Thyroid gland (tissue), 4 donors: ENCODE measurements around the gene INHBA. TPM values are rescaled to one million over a fixed set of nuclear protein-coding genes. Genes with fewer than 3 reads are reported as not detected.

Source experiments
- DNase-seq, 2 donors: peaks; one replicate each; pipeline ENCODE4 v3.0.0-alpha.2; 2019
- H3K27ac ChIP-seq, 3 donors: fragments of 200-600 bp; sonication (generic); 1 replicate in 2 of 3; 2 replicates in 1 of 3; pipeline ENCODE4 v1.5.1; 2016 to 2019; ENCODE audit warnings: mild to moderate bottlenecking in 1 of 3, moderate library complexity in 1 of 3
- H3K27me3 ChIP-seq: fragments of 200-600 bp; sonication (generic); one replicate; pipeline ENCODE4 v1.5.1; 2019
- H3K36me3 ChIP-seq, 2 donors: fragments of 200-600 bp; sonication (generic); one replicate each; pipeline ENCODE4 v1.5.1; 2016 to 2019
- H3K4me1 ChIP-seq, 2 donors: fragments of 200-600 bp; sonication (generic); one replicate each; pipeline ENCODE4 v1.5.1; 2017 to 2019
- H3K4me3 ChIP-seq, 3 donors: fragments of 200-600 bp; sonication (generic); replicated peaks in 1 of 3; 1 replicate in 2 of 3; 2 replicates in 1 of 3; pipeline ENCODE4 v1.5.1; 2016; ENCODE audit warnings: mild to moderate bottlenecking in 1 of 3
- H3K9me3 ChIP-seq: fragments of 200-600 bp; sonication (generic); one replicate; pipeline ENCODE4 v1.5.1; 2017
- CTCF ChIP-seq, 6 experiments: fragments of 200-600 bp in 3 of 6; fragments of 450-650 bp in 3 of 6; sonication (generic) in 3 of 6; IDR thresholded peaks; one replicate each; pipeline ENCODE4 v1.5.1; 2016 to 2019; ENCODE audit warnings: antibody characterized with exemption in 6 of 6, mild to moderate bottlenecking in 2 of 6, inconsistent platforms in 1 of 6, moderate library complexity in 1 of 6
- POLR2A ChIP-seq, 2 donors: fragments of 450-650 bp; IDR thresholded peaks; one replicate each; pipeline ENCODE4 v1.6.1; 2017; ENCODE audit warnings: antibody characterized with exemption in 2 of 2, mild to moderate bottlenecking in 2 of 2, moderate library complexity in 1 of 2
- WGBS, 2 donors: methylation state at CpG; one replicate each; pipeline ENCODE4 v1.1.5; 2017; 5-methylcytosine and 5-hydroxymethylcytosine counted together
- intact Hi-C: fragments of 100-400 bp; cut with DNase I; formaldehyde crosslinking; loops from one replicate; pipeline ENCODE4 v1.15.1; 2023
- total RNA-seq, 4 donors: library from RNA; depleted of rRNA; stranded (reverse); fragments of >200 nt; gene quantifications; one replicate each; pipeline ENCODE4 v1.2.3, GENCODE V29; 2016

Gene INHBA
- total RNA-seq, 4 donors from 2014 or later: 1.3 to 3.0 (median 1.5) TPM

GRCh38 chr7:41715000-41715399 is 12.1 kb upstream of the INHBA start:
- no peak for TF ChIP-seq POLR2A (IDR thresholded peaks at IDR 0.05)
- TF ChIP-seq CTCF (IDR thresholded peaks at IDR 0.05): no peak
- 89 to 90% methylated on average over 8 of the region's 8 CpGs for WGBS, 2 donors

GRCh38 chr7:41711283-41712064 is 8.6 kb upstream of the INHBA start:
- Histone ChIP-seq H3K36me3 (no peaks in the 10 kb centered on the region), H3K9me3 (no peaks in the 10 kb centered on the region), H3K27me3 (no peaks in the 10 kb centered on the region), H3K4me1 (no peaks in the 10 kb centered on the region), H3K27ac (no peak overlapping the region), H3K4me3 (no peak overlapping the region)
- intact Hi-C loops: loop anchor here (10.0 kb wide), 1 partner anchor 1387 kb away; no protein-coding TSS in a partner anchor
- 32 to 38% methylated on average over 10 of the region's 10 CpGs for WGBS, 2 donors
- peak; percentile 52 to 69 for DNase-seq
- TF ChIP-seq CTCF (IDR thresholded peaks at IDR 0.05): peak in 5 of 6 experiments; percentile 10 to 55 (median 42)
- no peak for TF ChIP-seq POLR2A (IDR thresholded peaks at IDR 0.05)

More at GRCh38 chr7:41715000-41715399, 12.1 kb upstream of the INHBA start:
- Histone ChIP-seq H3K4me3 (no peak overlapping the region), H3K36me3 (no peaks in the 10 kb centered on the region), H3K9me3 (no peaks in the 10 kb centered on the region), H3K27me3 (no peaks in the 10 kb centered on the region), H3K4me1 (no peaks in the 10 kb centered on the region), H3K27ac (no peak overlapping the region)
- DNase-seq: no peak
- intact Hi-C loops: loop anchor here (10.0 kb wide), 1 partner anchor 1390 kb away; no protein-coding TSS in a partner anchor

- no peak for DNase-seq
- Histone ChIP-seq H3K4me1 (peaks cover 3 to 5% of the 10 kb centered on the region in 2 donors), H3K36me3 (no peaks in the 10 kb centered on the region), H3K4me3 (no peak overlapping the region), H3K27me3 (no peaks in the 10 kb centered on the region), H3K27ac (no peak overlapping the region), H3K9me3 (no peaks in the 10 kb centered on the region)
- TF ChIP-seq CTCF (IDR thresholded peaks at IDR 0.05) (no peak), POLR2A (IDR thresholded peaks at IDR 0.05) (no peak)
- WGBS, 2 donors: 86 to 94% methylated on average over 2 of the region's 2 CpGs
- intact Hi-C loops: loop anchor here (10.0 kb wide), 1 partner anchor 1386 kb away; no protein-coding TSS in a partner anchor
Observed at GRCh38 chr7:41710838-41711237, 7.9 kb upstream of the INHBA start.

- no peak for DNase-seq
- Histone ChIP-seq H3K27me3 (no peaks in the 10 kb centered on the region), H3K27ac (no peak overlapping the region), H3K36me3 (no peaks in the 10 kb centered on the region), H3K4me1 (peaks cover 7 to 10% of the 10 kb centered on the region in 2 donors), H3K4me3 (no peak overlapping the region), H3K9me3 (no peaks in the 10 kb centered on the region)
- intact Hi-C loops: loop anchor here (10.0 kb wide), 1 partner anchor 1385 kb away; no protein-coding TSS in a partner anchor
- 75 to 85% methylated on average over 4 of the region's 4 CpGs for WGBS, 2 donors
- TF ChIP-seq POLR2A (IDR thresholded peaks at IDR 0.05) (no peak), CTCF (IDR thresholded peaks at IDR 0.05) (no peak)
Observed at GRCh38 chr7:41709621-41710020, 6.7 kb upstream of the INHBA start.
